ENCODE measurements around the gene FBLN5. TPM values are rescaled to one million over a fixed set of nuclear protein-coding genes. Genes with fewer than 3 reads are reported as not detected.

FBLN5 gene
- total RNA-seq, 1 experiment from 2014 or later, result 1.0 TPM

DNA sequence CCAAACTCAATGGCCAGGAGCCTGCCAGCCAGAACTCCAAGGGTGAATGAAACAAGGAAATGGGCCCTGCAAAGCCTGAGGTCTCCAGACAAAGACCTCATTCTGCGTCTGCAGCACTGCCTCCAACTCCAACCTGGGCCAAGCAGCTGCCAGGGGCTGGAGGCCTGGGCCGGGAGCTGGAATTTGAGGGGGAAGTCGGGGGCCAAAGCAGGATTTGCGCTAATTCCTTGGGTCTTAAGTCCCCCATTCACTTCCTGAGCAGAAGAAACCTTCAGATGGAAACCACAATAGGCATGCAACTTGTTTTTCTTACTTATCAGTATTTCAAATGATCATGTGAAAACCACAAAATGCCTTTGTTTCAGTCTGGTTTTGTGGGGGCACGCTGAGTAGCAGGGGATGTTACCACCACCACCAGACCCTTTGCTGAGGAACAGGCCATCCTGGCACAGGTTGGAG, 57.2 kb downstream of the FBLN5 start:
- no CpG with 5 or more reads among the region's 5 CpGs for WGBS (ENCODE audit: extremely low coverage, insufficient read length, low lambda C conversion rate)
- H3K9me3 ChIP-seq (ENCODE audit: control insufficient read depth, low read depth, low read length), result no peaks in the 10 kb centered on the region
- no peak overlapping the region for H4K91ac ChIP-seq (ENCODE audit: insufficient read length, low read depth, low read length)
- Mint-ChIP-seq H3K36me3 (ENCODE audit: insufficient read depth in 1 of 3, low read depth in 3 of 3) (no peaks in the 10 kb centered on the region), H3K9me3 (no peaks in the 10 kb centered on the region), H3K27me3 (ENCODE audit: low read depth) (no peaks in the 10 kb centered on the region), H3K27ac (no peak overlapping the region), H3K4me1 (no peaks in the 10 kb centered on the region; a peak in 1 of 4 replicates), H3K4me3 (no peak overlapping the region)
- no peak overlapping the region for H3K18ac ChIP-seq (ENCODE audit: insufficient read length, low read depth, low read length)
- H3K56ac ChIP-seq (ENCODE audit: insufficient read length, low read depth, low read length), result no peak overlapping the region
- no peak overlapping the region for H4K5ac ChIP-seq (ENCODE audit: insufficient read length, low read depth, low read length)
- H3K14ac ChIP-seq (ENCODE audit: insufficient read depth, low read length), result no peak overlapping the region
- no peak overlapping the region for H2BK20ac ChIP-seq (ENCODE audit: low read depth, low read length, poor library complexity, severe bottlenecking)
- H4K20me1 ChIP-seq (ENCODE audit: control insufficient read depth, insufficient read depth, insufficient read length), result no peaks in the 10 kb centered on the region
- H2AK5ac ChIP-seq (ENCODE audit: insufficient read length, low read length), result no peak overlapping the region
- no peak overlapping the region for H3K4ac ChIP-seq (ENCODE audit: low read depth, low read length)
- no peaks in the 10 kb centered on the region for H3K79me2 ChIP-seq (ENCODE audit: insufficient read depth, low read length)
- no peak for DNase-seq
- no peak overlapping the region for H2AFZ ChIP-seq (ENCODE audit: low read length)
- H3K9ac ChIP-seq (ENCODE audit: extremely low read depth, insufficient read length, low read length), result no peak overlapping the region
- no peak for TF ChIP-seq CTCF (conservative IDR thresholded peaks at IDR 0.05)
- no peaks in the 10 kb centered on the region for H3K4me1 ChIP-seq (ENCODE audit: insufficient read depth, low read length)
- no peaks in the 10 kb centered on the region for H3K79me1 ChIP-seq (ENCODE audit: insufficient read depth, low read depth, low read length, poor library complexity, severe bottlenecking)
- H2BK15ac ChIP-seq (ENCODE audit: low read depth, low read length), result no peak overlapping the region
- no peak overlapping the region for H2BK120ac ChIP-seq (ENCODE audit: low read depth, low read length, poor library complexity, severe bottlenecking)
- H3K27ac ChIP-seq (ENCODE audit: insufficient read length, low read depth, low read length), result no peak overlapping the region
- no peak overlapping the region for H4K8ac ChIP-seq (replicated peaks; ENCODE audit: insufficient read length, low read depth, low read length)
- no peaks in the 10 kb centered on the region for H3K23me2 ChIP-seq (ENCODE audit: insufficient read length, low read depth, low read length, poor library complexity, severe bottlenecking)
- H3K27me3 ChIP-seq (ENCODE audit: insufficient read depth, low read length), result no peaks in the 10 kb centered on the region
- H2BK5ac ChIP-seq (ENCODE audit: insufficient read length, low read length), result no peak overlapping the region
- no peak overlapping the region for H3T11ph ChIP-seq (ENCODE audit: low read length)
- no peak overlapping the region for H3K23ac ChIP-seq (ENCODE audit: insufficient read length, low read depth, low read length)
- no peak overlapping the region for H3K4me2 ChIP-seq (ENCODE audit: insufficient read depth, insufficient read length, low read length)
- no peak overlapping the region for H2BK12ac ChIP-seq (ENCODE audit: insufficient read length, low read depth, low read length)

All from H9 (cell line).